SK-N-SH (cell line): Measurements from ENCODE around the gene FOXI2. TPM values are rescaled to one million over a fixed set of nuclear protein-coding genes. Genes with fewer than 3 reads are reported as not detected.

Experiments
- CTCF ChIA-PET: fragments of 300-600, 350-600 bp; formaldehyde crosslinking; extraction: SDS; loops from one replicate; lab custom pipeline; 2021; lab: Yijun Ruan, JAX
- POLR2A ChIA-PET: fragments of 350-600 bp; sonication (Branson Sonifier 250); formaldehyde crosslinking; extraction: SDS; loops from one replicate; lab custom pipeline; 2020; ENCODE audit warnings: antibody characterized with exemption, inconsistent platforms; lab: Yijun Ruan, JAX
- DNase-seq: peaks from one replicate; pipeline ENCODE4 v3.0.0; 2012
- H2AFZ ChIP-seq: fragments of 200-600 bp; sonication (generic); 2 replicates; pipeline ENCODE4 v1.8.1; 2016; ENCODE audit warnings: antibody characterized with exemption, mild to moderate bottlenecking, low read depth
- H3F3A ChIP-seq: fragments of 200-600 bp; sonication (generic); replicated peaks from 2 replicates; pipeline ENCODE3; 2016; ENCODE audit warnings: antibody characterized with exemption, mild to moderate bottlenecking; ENCODE audit not compliant: insufficient read depth
- H3K27ac ChIP-seq, 2 experiments: fragments of 200-500 bp in 1 of 2; fragments of 200-600 bp in 1 of 2; sonication (Bioruptor generic) in 1 of 2; sonication (generic), shearing (Covaris generic) in 1 of 2; 2 replicates each; pipeline versions ENCODE4 v1.5.1 to v1.6.1; 2014 to 2016; ENCODE audit warnings: low read depth in 2 of 2, inconsistent platforms in 1 of 2, low read length in 1 of 2, mild to moderate bottlenecking in 1 of 2, mixed read lengths in 1 of 2
- H3K27me3 ChIP-seq: fragments of 200-600 bp; sonication (generic), shearing (Covaris generic); 2 replicates; pipeline ENCODE4 v1.6.1; 2016; ENCODE audit warnings: mixed run types; ENCODE audit not compliant: insufficient read depth
- H3K36me3 ChIP-seq, 2 experiments: fragments of 200-500 bp in 1 of 2; fragments of 200-600 bp in 1 of 2; sonication (Bioruptor generic) in 1 of 2; sonication (generic) in 1 of 2; replicated peaks in 1 of 2; 2 replicates each; pipeline versions ENCODE3 to v1.5.1; 2014 to 2016; ENCODE audit warnings: low read length in 1 of 2, mild to moderate bottlenecking in 1 of 2; ENCODE audit not compliant: insufficient read depth in 2 of 2, control insufficient read depth in 1 of 2
- H3K4me1 ChIP-seq, 2 experiments: fragments of 200-500 bp in 1 of 2; fragments of 200-600 bp in 1 of 2; sonication (Bioruptor generic) in 1 of 2; sonication (generic), shearing (Covaris generic) in 1 of 2; 2 replicates each; pipeline versions ENCODE4 v1.5.1 to v1.6.1; 2014 to 2016; ENCODE audit warnings: low read depth in 1 of 2, low read length in 1 of 2, mixed run types in 1 of 2; ENCODE audit not compliant: insufficient read depth in 2 of 2, control insufficient read depth in 1 of 2
- H3K4me2 ChIP-seq: fragments of 200-600 bp; sonication (generic), shearing (Covaris generic); 2 replicates; pipeline ENCODE4 v1.6.1; 2017; ENCODE audit warnings: mixed run types
- H3K4me3 ChIP-seq, 2 experiments: fragments of 200-500 bp in 1 of 2; fragments of 200-600 bp in 1 of 2; sonication (Bioruptor generic) in 1 of 2; sonication (generic), shearing (Covaris generic) in 1 of 2; 2 replicates each; pipeline versions ENCODE4 v1.5.1 to v1.8.1; 2014 to 2016; ENCODE audit warnings: low read depth in 2 of 2, inconsistent platforms in 1 of 2, low read length in 1 of 2, mild to moderate bottlenecking in 1 of 2, mixed read lengths in 1 of 2, moderate library complexity in 1 of 2
- H3K79me2 ChIP-seq: fragments of 200-600 bp; sonication (generic); 2 replicates; pipeline ENCODE4 v1.8.1; 2017; ENCODE audit warnings: mild to moderate bottlenecking; ENCODE audit not compliant: insufficient read depth
- H3K9ac ChIP-seq: fragments of 200-600 bp; sonication (generic); 2 replicates; pipeline ENCODE4 v1.6.1; 2017; ENCODE audit warnings: mixed run types
- H3K9me2 ChIP-seq: fragments of 200-600 bp; sonication (generic); 2 replicates; pipeline ENCODE4 v1.6.1; 2017; ENCODE audit warnings: mixed run types
- H3K9me3 ChIP-seq: fragments of 200-600 bp; sonication (generic); 2 replicates; pipeline ENCODE4 v1.6.1; 2017; ENCODE audit warnings: mixed run types, mild to moderate bottlenecking, moderate library complexity
- H4K20me1 ChIP-seq: fragments of 200-600 bp; sonication (generic); 2 replicates; pipeline ENCODE4 v1.6.1; 2017; ENCODE audit warnings: mild to moderate bottlenecking, mixed run types; ENCODE audit not compliant: insufficient read depth
- EP300 ChIP-seq, 2 experiments: IDR thresholded peaks; 2 replicates each; pipeline versions ENCODE4 v1.4.0 to v1.6.1; 2012; ENCODE audit warnings: borderline replicate concordance in 1 of 2, low read depth in 1 of 2, low read length in 1 of 2
- EZH2phosphoT487 ChIP-seq: fragments of 200-600 bp; sonication (generic); IDR thresholded peaks from 2 replicates; pipeline ENCODE4 v1.6.1; 2017; ENCODE audit warnings: low read depth, mixed run types, mild to moderate bottlenecking, antibody characterized with exemption, moderate library complexity, borderline replicate concordance
- FOXM1 ChIP-seq: IDR thresholded peaks from 2 replicates; pipeline ENCODE4 v1.4.0; 2012; ENCODE audit warnings: low read depth, mild to moderate bottlenecking
- JUND ChIP-seq: IDR thresholded peaks from 2 replicates; pipeline ENCODE4 v1.4.0; 2012
- MXI1 ChIP-seq: IDR thresholded peaks from 2 replicates; pipeline ENCODE4 v1.6.1; 2012; ENCODE audit warnings: mild to moderate bottlenecking, low read depth, low read length, improper control_type of control experiment
- NRF1 ChIP-seq: IDR thresholded peaks from 2 replicates; pipeline ENCODE4 v1.6.1; 2012; ENCODE audit warnings: low read depth, mild to moderate bottlenecking, low read length
- RAD21 ChIP-seq: IDR thresholded peaks from 2 replicates; pipeline ENCODE4 v1.6.1; 2012; ENCODE audit warnings: mild to moderate bottlenecking, low read length
- SIN3A ChIP-seq: IDR thresholded peaks from 2 replicates; pipeline ENCODE4 v1.6.1; 2012; ENCODE audit warnings: low read depth, mild to moderate bottlenecking, low read length, moderate library complexity, borderline replicate concordance
- TAF1 ChIP-seq: IDR thresholded peaks from 2 replicates; pipeline ENCODE4 v1.6.1; 2012; ENCODE audit warnings: low read depth, mild to moderate bottlenecking, low read length, moderate library complexity, borderline replicate concordance
- TEAD4 ChIP-seq: IDR thresholded peaks from 2 replicates; pipeline ENCODE4 v1.4.0; 2012; ENCODE audit warnings: mild to moderate bottlenecking, borderline replicate concordance; ENCODE audit not compliant: insufficient read depth
- WGBS: methylation state at CpG from one replicate; pipeline ENCODE4 v1.1.6; 2017; ENCODE audit warnings: low lambda C conversion rate; 5-methylcytosine and 5-hydroxymethylcytosine counted together
- polyA plus RNA-seq, 3 experiments: library from polyadenylated mRNA; depleted of rRNA; stranded (reverse); fragments of >200 nt; gene quantifications; 2 replicates each; pipeline ENCODE4 v1.2.3, GENCODE V29; 2012
- TF ChIP-seq, protein P1 (sequence below): IDR thresholded peaks from 2 replicates; pipeline ENCODE4; 2012
- TF ChIP-seq, protein P2 (sequence below): fragments of 150-350 bp; IDR thresholded peaks from 2 replicates; pipeline ENCODE4 v1.6.1; 2017; ENCODE audit warnings: antibody characterized with exemption, low read length, low read depth, borderline replicate concordance
- TF ChIP-seq, protein P3 (sequence below): fragments of 200-600 bp; sonication (generic); IDR thresholded peaks from 2 replicates; pipeline ENCODE4 v1.6.1; 2017; ENCODE audit warnings: antibody characterized with exemption, mild to moderate bottlenecking, moderate library complexity
- TF ChIP-seq, protein P4 (sequence below): IDR thresholded peaks from 2 replicates; pipeline ENCODE4 v1.4.0; 2012; ENCODE audit warnings: low read depth, borderline replicate concordance
- TF ChIP-seq, protein P5 (sequence below): IDR thresholded peaks from 2 replicates; pipeline ENCODE4 v1.4.0; 2012; ENCODE audit warnings: low read depth, borderline replicate concordance

Gene FOXI2
- polyA plus RNA-seq, 1 of the 3 experiments (the other 2 are of a cell fraction): not detected

DNA sequence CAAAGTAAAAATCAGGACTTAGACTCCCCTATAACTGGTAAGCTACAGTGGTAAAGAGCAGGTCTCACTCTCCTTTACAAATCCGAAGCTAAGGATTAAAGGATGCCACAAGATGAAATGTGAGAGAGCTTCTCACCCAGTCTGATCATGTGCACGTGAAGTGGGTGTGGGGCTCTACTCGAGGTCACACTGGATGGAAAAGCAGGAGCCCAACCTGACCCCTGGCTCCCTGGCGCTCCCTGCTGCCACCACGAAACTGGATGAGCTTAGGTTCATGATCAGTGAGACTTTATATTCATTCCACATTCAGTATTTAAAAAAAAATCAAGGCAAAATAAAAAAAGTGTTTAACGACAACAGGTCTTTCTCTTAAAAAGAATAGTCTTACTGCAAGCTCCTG is 21.7 kb upstream of the FOXI2 start:
- Histone ChIP-seq H3K27me3 (no peaks in the 10 kb centered on the region), H3K9me3 (no peaks in the 10 kb centered on the region), H3K36me3 (no peaks in the 10 kb centered on the region), H2AFZ (no peak overlapping the region), H3K4me2 (no peak overlapping the region), H3K79me2 (no peaks in the 10 kb centered on the region), H3K27ac (no peak overlapping the region), H4K20me1 (no peaks in the 10 kb centered on the region), H3F3A (no peaks in the 10 kb centered on the region), H3K4me3 (no peak overlapping the region), H3K9me2 (no peaks in the 10 kb centered on the region), H3K9ac (no peak overlapping the region), H3K4me1 (no peaks in the 10 kb centered on the region)
- DNase-seq: no peak
- WGBS: 5% methylated on average over 6 of the region's 6 CpGs
- TF ChIP-seq JUND: no peak
- no peak for TF ChIP-seq EP300 (IDR thresholded peaks at IDR 0.05; ENCODE audit: borderline replicate concordance in 1 of 2, low read depth in 1 of 2, low read length in 1 of 2)
- no peak for TF ChIP-seq TAF1
- TF ChIP-seq, protein P1, sequence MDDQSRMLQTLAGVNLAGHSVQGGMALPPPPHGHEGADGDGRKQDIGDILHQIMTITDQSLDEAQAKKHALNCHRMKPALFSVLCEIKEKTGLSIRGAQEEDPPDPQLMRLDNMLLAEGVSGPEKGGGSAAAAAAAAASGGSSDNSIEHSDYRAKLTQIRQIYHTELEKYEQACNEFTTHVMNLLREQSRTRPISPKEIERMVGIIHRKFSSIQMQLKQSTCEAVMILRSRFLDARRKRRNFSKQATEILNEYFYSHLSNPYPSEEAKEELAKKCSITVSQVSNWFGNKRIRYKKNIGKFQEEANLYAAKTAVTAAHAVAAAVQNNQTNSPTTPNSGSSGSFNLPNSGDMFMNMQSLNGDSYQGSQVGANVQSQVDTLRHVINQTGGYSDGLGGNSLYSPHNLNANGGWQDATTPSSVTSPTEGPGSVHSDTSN: no peak
- no peak for TF ChIP-seq SIN3A
- no peak for TF ChIP-seq FOXM1
- TF ChIP-seq, protein P2, sequence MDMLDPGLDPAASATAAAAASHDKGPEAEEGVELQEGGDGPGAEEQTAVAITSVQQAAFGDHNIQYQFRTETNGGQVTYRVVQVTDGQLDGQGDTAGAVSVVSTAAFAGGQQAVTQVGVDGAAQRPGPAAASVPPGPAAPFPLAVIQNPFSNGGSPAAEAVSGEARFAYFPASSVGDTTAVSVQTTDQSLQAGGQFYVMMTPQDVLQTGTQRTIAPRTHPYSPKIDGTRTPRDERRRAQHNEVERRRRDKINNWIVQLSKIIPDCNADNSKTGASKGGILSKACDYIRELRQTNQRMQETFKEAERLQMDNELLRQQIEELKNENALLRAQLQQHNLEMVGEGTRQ: no peak
- TF ChIP-seq MXI1: no peak
- no peak for TF ChIP-seq TEAD4
- TF ChIP-seq RAD21: no peak
- TF ChIP-seq, protein P3, sequence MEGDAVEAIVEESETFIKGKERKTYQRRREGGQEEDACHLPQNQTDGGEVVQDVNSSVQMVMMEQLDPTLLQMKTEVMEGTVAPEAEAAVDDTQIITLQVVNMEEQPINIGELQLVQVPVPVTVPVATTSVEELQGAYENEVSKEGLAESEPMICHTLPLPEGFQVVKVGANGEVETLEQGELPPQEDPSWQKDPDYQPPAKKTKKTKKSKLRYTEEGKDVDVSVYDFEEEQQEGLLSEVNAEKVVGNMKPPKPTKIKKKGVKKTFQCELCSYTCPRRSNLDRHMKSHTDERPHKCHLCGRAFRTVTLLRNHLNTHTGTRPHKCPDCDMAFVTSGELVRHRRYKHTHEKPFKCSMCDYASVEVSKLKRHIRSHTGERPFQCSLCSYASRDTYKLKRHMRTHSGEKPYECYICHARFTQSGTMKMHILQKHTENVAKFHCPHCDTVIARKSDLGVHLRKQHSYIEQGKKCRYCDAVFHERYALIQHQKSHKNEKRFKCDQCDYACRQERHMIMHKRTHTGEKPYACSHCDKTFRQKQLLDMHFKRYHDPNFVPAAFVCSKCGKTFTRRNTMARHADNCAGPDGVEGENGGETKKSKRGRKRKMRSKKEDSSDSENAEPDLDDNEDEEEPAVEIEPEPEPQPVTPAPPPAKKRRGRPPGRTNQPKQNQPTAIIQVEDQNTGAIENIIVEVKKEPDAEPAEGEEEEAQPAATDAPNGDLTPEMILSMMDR: no peak
- TF ChIP-seq, protein P4, sequence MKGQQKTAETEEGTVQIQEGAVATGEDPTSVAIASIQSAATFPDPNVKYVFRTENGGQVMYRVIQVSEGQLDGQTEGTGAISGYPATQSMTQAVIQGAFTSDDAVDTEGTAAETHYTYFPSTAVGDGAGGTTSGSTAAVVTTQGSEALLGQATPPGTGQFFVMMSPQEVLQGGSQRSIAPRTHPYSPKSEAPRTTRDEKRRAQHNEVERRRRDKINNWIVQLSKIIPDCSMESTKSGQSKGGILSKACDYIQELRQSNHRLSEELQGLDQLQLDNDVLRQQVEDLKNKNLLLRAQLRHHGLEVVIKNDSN: no peak
- TF ChIP-seq EZH2phosphoT487: no peak
- TF ChIP-seq, protein P5, sequence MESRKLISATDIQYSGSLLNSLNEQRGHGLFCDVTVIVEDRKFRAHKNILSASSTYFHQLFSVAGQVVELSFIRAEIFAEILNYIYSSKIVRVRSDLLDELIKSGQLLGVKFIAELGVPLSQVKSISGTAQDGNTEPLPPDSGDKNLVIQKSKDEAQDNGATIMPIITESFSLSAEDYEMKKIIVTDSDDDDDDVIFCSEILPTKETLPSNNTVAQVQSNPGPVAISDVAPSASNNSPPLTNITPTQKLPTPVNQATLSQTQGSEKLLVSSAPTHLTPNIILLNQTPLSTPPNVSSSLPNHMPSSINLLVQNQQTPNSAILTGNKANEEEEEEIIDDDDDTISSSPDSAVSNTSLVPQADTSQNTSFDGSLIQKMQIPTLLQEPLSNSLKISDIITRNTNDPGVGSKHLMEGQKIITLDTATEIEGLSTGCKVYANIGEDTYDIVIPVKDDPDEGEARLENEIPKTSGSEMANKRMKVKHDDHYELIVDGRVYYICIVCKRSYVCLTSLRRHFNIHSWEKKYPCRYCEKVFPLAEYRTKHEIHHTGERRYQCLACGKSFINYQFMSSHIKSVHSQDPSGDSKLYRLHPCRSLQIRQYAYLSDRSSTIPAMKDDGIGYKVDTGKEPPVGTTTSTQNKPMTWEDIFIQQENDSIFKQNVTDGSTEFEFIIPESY: no peak
- TF ChIP-seq NRF1: no peak
- ChIA-PET POLR2A (interaction anchor here (1.0 kb wide), 1 partner anchor 139 kb away, joined by 5 read pairs; no protein-coding TSS in a partner anchor), CTCF (interaction anchor here (0.5 to 2.9 kb wide), 46 partner anchors 9 to 525 kb away, joined by 3 to 98 read pairs (median 4); partner anchors contain the start of genes FOXI2 and PTPRE)
